GM12878 (cell line): ENCODE measurements around the gene OTOA. TPM values are rescaled to one million over a fixed set of nuclear protein-coding genes. Genes with fewer than 3 reads are reported as not detected.

Experiments used
- ATAC-seq: fragments of 200-7000 bp; cut with Tn5 transposase; 3 replicates; pipeline ENCODE4 v1.9.1; 2020; ENCODE audit warnings: mild to moderate bottlenecking, moderate library complexity
- BruUV-seq: library from RNA; stranded (reverse); fragments of 400-500 nt; replicated peaks from 2 replicates; lab custom pipeline; 2021; lab: Mats Ljungman, UMichigan
- CTCF ChIA-PET: fragments of 300-600 bp; sonication (Branson Sonifier 250); formaldehyde crosslinking; extraction: SDS; loops from one replicate; lab custom pipeline; 2021; ENCODE audit warnings: inconsistent platforms; lab: Yijun Ruan, JAX
- POLR2A ChIA-PET: fragments of 350-600 bp; formaldehyde crosslinking; extraction: SDS; loops from one replicate; lab custom pipeline; 2021; ENCODE audit warnings: inconsistent platforms; lab: Charles Lee
- RAD21 ChIA-PET: fragments of 300-600 bp; sonication (Branson Sonifier 250); formaldehyde crosslinking; loops from one replicate; lab custom pipeline; 2023; ENCODE audit warnings: antibody characterized with exemption; ENCODE audit not compliant: unreplicated experiment; lab: Charles Lee
- SMC1A ChIA-PET: fragments of 300-600 bp; sonication (Branson Sonifier 250); formaldehyde crosslinking; loops from one replicate; lab custom pipeline; 2023; ENCODE audit not compliant: unreplicated experiment, uncharacterized antibody; lab: Charles Lee
- DNase-seq: peaks from one replicate; pipeline ENCODE4 v3.0.0-alpha.2; 2011; ENCODE audit warnings: low read depth, low spot score
- FAIRE-seq: peaks from 3 replicates; lab custom pipeline; 2011; peaks lifted over from hg19 to GRCh38; lab: Jason Lieb, UNC
- H2AFZ ChIP-seq: 2 replicates; pipeline ENCODE4 v1.6.0; 2011; ENCODE audit warnings: low read depth, low read length, control low read depth; ENCODE audit not compliant: control insufficient read depth
- H3K27ac ChIP-seq: 2 replicates; pipeline ENCODE4 v1.5.1; 2011; ENCODE audit warnings: control low read depth; ENCODE audit not compliant: control insufficient read depth, insufficient read depth
- H3K27me3 ChIP-seq, 2 experiments: replicated peaks in 1 of 2; 2 replicates each; pipeline versions ENCODE4 v1.6.0 to v1.6.1; 2011; ENCODE audit warnings: low read length in 1 of 2; ENCODE audit not compliant: control insufficient read depth in 2 of 2, insufficient read depth in 2 of 2
- H3K36me3 ChIP-seq, 2 experiments: 2 replicates each; pipeline ENCODE4 v1.5.1; 2011; ENCODE audit warnings: low read length in 1 of 2; ENCODE audit not compliant: control insufficient read depth in 2 of 2, insufficient read depth in 2 of 2
- H3K4me1 ChIP-seq: 2 replicates; pipeline ENCODE4 v1.6.1; 2011; ENCODE audit warnings: mild to moderate bottlenecking, low read length, moderate library complexity, mixed read lengths; ENCODE audit not compliant: control insufficient read depth, insufficient read depth
- H3K4me2 ChIP-seq: 2 replicates; pipeline ENCODE4 v1.6.0; 2011; ENCODE audit warnings: control low read depth; ENCODE audit not compliant: control insufficient read depth, insufficient read depth
- H3K4me3 ChIP-seq: fragments of 200-600 bp; sonication (generic); 2 replicates; pipeline ENCODE4 v1.5.1; 2016
- H3K79me2 ChIP-seq: 2 replicates; pipeline ENCODE4 v1.6.0; 2011; ENCODE audit warnings: low read length; ENCODE audit not compliant: control insufficient read depth, insufficient read depth
- H3K9ac ChIP-seq: 2 replicates; pipeline ENCODE4 v1.8.0; 2011; ENCODE audit warnings: low read length, control low read depth, mixed read lengths; ENCODE audit not compliant: control insufficient read depth, insufficient read depth
- H3K9me3 ChIP-seq: replicated peaks from 3 replicates; pipeline ENCODE4 v1.5.1; 2011; ENCODE audit warnings: mild to moderate bottlenecking, low read length; ENCODE audit not compliant: control insufficient read depth, insufficient read depth
- H4K20me1 ChIP-seq: 2 replicates; pipeline ENCODE4 v1.6.0; 2011; ENCODE audit not compliant: control insufficient read depth, insufficient read depth
- JUND ChIP-seq: IDR thresholded peaks from 2 replicates; pipeline ENCODE4 v1.6.1; 2012; ENCODE audit warnings: low read depth, mild to moderate bottlenecking, low read length, improper control_type of control experiment, moderate library complexity
- NKRF ChIP-seq: fragments of 450-650 bp; conservative IDR thresholded peaks from 2 replicates; pipeline ENCODE4 v1.6.1; 2017; ENCODE audit warnings: mild to moderate bottlenecking, moderate library complexity
- ZBTB40 ChIP-seq: fragments of 450-650 bp; IDR thresholded peaks from 2 replicates; pipeline ENCODE4 v1.6.1; 2016; ENCODE audit warnings: mild to moderate bottlenecking, moderate library complexity, borderline replicate concordance
- WGBS: methylation state at CpG from one replicate; pipeline ENCODE4 v1.1.6; 2016; ENCODE audit warnings: low lambda C conversion rate; ENCODE audit not compliant: insufficient replicate concordance, insufficient coverage; ENCODE audit errors: missing lambda C conversion rate; 5-methylcytosine and 5-hydroxymethylcytosine counted together
- in situ Hi-C: fragments of 300-500 bp; cut with MboI; formaldehyde crosslinking; loops from 9 replicates; pipeline ENCODE4 v1.14.3; 2018; ENCODE audit warnings: mixed read lengths
- intact Hi-C: fragments of 100-400 bp; cut with micrococcal nuclease; formaldehyde crosslinking; loops from one replicate; pipeline ENCODE4 v1.14.2; 2022; ENCODE audit not compliant: unreplicated experiment
- polyA plus RNA-seq, 11 experiments: library from polyadenylated mRNA; depleted of rRNA in 4 of 11; unstranded in 6 of 11; stranded (reverse) in 5 of 11; fragments of >200 nt; fragmentation: Nextera tagmentation in 4 of 11; fragmentation: Illumina TruSeq in 1 of 11; extraction: Ambion mirVana in 4 of 11; extraction: Trizol in 1 of 11; gene quantifications; 1 replicate in 1 of 11; 2 replicates in 10 of 11; pipeline versions ENCODE4 v1.2.1 to v1.2.3, GENCODE V29; 2011 to 2016; ENCODE audit warnings: inconsistent platforms in 2 of 11, missing spikeins in 2 of 11, low read depth in 1 of 11
- total RNA-seq, 4 experiments: library from RNA; depleted of rRNA in 3 of 4; stranded (reverse); fragments of >200 nt in 3 of 4; fragmentation: Illumina TruSeq in 1 of 4; extraction: Trizol in 1 of 4; gene quantifications; 2 replicates each; pipeline versions ENCODE4 v1.2.1 to v1.2.3, GENCODE V29; 2013 to 2021
- TF ChIP-seq, protein P1 (sequence below): IDR thresholded peaks from 2 replicates; pipeline ENCODE4 v1.6.1; 2011; ENCODE audit warnings: mild to moderate bottlenecking, low read depth, low read length, moderate library complexity; ENCODE audit not compliant: insufficient replicate concordance
- TF ChIP-seq, protein P2 (sequence below): IDR thresholded peaks from 2 replicates; pipeline ENCODE4 v1.6.1; 2011; ENCODE audit warnings: borderline replicate concordance, low read depth, mild to moderate bottlenecking, moderate library complexity, mixed read lengths, low read length; ENCODE audit not compliant: insufficient read depth; ENCODE audit errors: extremely low read length
- TF ChIP-seq, protein P3 (sequence below): IDR thresholded peaks from 2 replicates; pipeline ENCODE4 v1.6.1; 2012; ENCODE audit warnings: mild to moderate bottlenecking, low read depth, low read length

OTOA gene
- total and polyA plus RNA-seq, 10 of the 15 experiments (the other 5 are each of a cell fraction or from before 2014, with no cell fraction given) = 0.33 to 1.5 (median 0.61) TPM

- ATAC-seq = no peak
- BruUV-seq = no TSS peak
- H3K9ac ChIP-seq = no peak overlapping the region
- no peaks in the 10 kb centered on the region for H3K9me3 ChIP-seq
- peaks cover 0 to 3% of the 10 kb centered on the region in 2 experiments; a peak in 2 of 4 replicates for H3K36me3 ChIP-seq
- H3K79me2 ChIP-seq = no peaks in the 10 kb centered on the region
- ChIA-PET RAD21 (interaction anchor here (0.6 to 0.8 kb wide), 4 partner anchors 18 to 1190 kb away, joined by 3 to 4 read pairs (median 3); no protein-coding TSS in a partner anchor), CTCF (interaction anchor here (0.8 to 6.2 kb wide), 5 partner anchors 14 to 63 kb away, joined by 3 to 176 read pairs (median 5); no protein-coding TSS in a partner anchor), SMC1A (interaction anchor here (1.1 to 5.2 kb wide), 5 partner anchors 14 to 72 kb away, joined by 3 to 142 read pairs (median 7); no protein-coding TSS in a partner anchor), POLR2A (no interaction called here)
- H4K20me1 ChIP-seq = no peaks in the 10 kb centered on the region
- no peak for DNase-seq
- H2AFZ ChIP-seq = no peak overlapping the region
- no peaks in the 10 kb centered on the region; a peak in 2 of 4 replicates for H3K27me3 ChIP-seq
- no peak overlapping the region for H3K4me3 ChIP-seq
- no peak overlapping the region for H3K4me2 ChIP-seq
- peaks cover 29% of the 10 kb centered on the region for H3K4me1 ChIP-seq
- 94% methylated on average over 4 of the region's 4 CpGs for WGBS
- in situ Hi-C loops (loop anchor here (10.0 kb wide), 1 partner anchor 46 kb away; no protein-coding TSS in a partner anchor), intact Hi-C loops (loop anchor here (5.0 kb wide), 1 partner anchor 143 kb away; no protein-coding TSS in a partner anchor)
- no peak for FAIRE-seq
- H3K27ac ChIP-seq = no peak overlapping the region
- TF ChIP-seq, protein P1, sequence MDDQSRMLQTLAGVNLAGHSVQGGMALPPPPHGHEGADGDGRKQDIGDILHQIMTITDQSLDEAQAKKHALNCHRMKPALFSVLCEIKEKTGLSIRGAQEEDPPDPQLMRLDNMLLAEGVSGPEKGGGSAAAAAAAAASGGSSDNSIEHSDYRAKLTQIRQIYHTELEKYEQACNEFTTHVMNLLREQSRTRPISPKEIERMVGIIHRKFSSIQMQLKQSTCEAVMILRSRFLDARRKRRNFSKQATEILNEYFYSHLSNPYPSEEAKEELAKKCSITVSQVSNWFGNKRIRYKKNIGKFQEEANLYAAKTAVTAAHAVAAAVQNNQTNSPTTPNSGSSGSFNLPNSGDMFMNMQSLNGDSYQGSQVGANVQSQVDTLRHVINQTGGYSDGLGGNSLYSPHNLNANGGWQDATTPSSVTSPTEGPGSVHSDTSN = no peak
- TF ChIP-seq ZBTB40 (no peak), JUND (no peak), NKRF (no peak)
- TF ChIP-seq, protein P2, sequence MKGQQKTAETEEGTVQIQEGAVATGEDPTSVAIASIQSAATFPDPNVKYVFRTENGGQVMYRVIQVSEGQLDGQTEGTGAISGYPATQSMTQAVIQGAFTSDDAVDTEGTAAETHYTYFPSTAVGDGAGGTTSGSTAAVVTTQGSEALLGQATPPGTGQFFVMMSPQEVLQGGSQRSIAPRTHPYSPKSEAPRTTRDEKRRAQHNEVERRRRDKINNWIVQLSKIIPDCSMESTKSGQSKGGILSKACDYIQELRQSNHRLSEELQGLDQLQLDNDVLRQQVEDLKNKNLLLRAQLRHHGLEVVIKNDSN = no peak
- TF ChIP-seq, protein P3, sequence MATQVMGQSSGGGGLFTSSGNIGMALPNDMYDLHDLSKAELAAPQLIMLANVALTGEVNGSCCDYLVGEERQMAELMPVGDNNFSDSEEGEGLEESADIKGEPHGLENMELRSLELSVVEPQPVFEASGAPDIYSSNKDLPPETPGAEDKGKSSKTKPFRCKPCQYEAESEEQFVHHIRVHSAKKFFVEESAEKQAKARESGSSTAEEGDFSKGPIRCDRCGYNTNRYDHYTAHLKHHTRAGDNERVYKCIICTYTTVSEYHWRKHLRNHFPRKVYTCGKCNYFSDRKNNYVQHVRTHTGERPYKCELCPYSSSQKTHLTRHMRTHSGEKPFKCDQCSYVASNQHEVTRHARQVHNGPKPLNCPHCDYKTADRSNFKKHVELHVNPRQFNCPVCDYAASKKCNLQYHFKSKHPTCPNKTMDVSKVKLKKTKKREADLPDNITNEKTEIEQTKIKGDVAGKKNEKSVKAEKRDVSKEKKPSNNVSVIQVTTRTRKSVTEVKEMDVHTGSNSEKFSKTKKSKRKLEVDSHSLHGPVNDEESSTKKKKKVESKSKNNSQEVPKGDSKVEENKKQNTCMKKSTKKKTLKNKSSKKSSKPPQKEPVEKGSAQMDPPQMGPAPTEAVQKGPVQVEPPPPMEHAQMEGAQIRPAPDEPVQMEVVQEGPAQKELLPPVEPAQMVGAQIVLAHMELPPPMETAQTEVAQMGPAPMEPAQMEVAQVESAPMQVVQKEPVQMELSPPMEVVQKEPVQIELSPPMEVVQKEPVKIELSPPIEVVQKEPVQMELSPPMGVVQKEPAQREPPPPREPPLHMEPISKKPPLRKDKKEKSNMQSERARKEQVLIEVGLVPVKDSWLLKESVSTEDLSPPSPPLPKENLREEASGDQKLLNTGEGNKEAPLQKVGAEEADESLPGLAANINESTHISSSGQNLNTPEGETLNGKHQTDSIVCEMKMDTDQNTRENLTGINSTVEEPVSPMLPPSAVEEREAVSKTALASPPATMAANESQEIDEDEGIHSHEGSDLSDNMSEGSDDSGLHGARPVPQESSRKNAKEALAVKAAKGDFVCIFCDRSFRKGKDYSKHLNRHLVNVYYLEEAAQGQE = no peak
These were observed 4.6 kb upstream of the OTOA start for GRCh38 chr16:21659124-21659523.
